ENCODE measurements around the gene C1QTNF2. TPM values are rescaled to one million over a fixed set of nuclear protein-coding genes. Genes with fewer than 3 reads are reported as not detected.
A peak's percentile ranks its signal among the peaks of the same experiment; 100 is the strongest.

Gene C1QTNF2
- total and polyA plus RNA-seq, 2 of the 13 experiments (the other 11 are each of a cell fraction or from before 2014, with no cell fraction given), result not detected

- no peak for FAIRE-seq
- POLR2A ChIA-PET, result no interaction called here
- H3K4me3 ChIP-seq (replicated peaks in 1 of 3; ENCODE audit: insufficient read depth in 1 of 3, low read depth in 2 of 3, low read length in 3 of 3), result no peak overlapping the region
- no peak for DNase-seq (ENCODE audit: low spot score)
- CTCF ChIA-PET (ENCODE audit: low intra/inter-chr PET ratio, low total read pairs), result no interaction called here
- H3K36me3 ChIP-seq (replicated peaks in 1 of 2; ENCODE audit: control insufficient read depth in 1 of 2, insufficient read depth in 2 of 2, low read length in 2 of 2), result no peaks in the 10 kb centered on the region
- ATAC-seq, result peak; percentile 56; the same call in 1 of the 3 replicates
- no peaks in the 10 kb centered on the region for H4K20me1 ChIP-seq (ENCODE audit: insufficient read depth, low read length)
- no peaks in the 10 kb centered on the region for H3K79me2 ChIP-seq (ENCODE audit: insufficient read depth, low read length)
- H3K9ac ChIP-seq (ENCODE audit: insufficient read depth, low read depth, low read length), result no peak overlapping the region
- H3K4me2 ChIP-seq (ENCODE audit: low read depth, low read length), result no peak overlapping the region
- H3K27ac ChIP-seq (ENCODE audit: extremely low read length, insufficient read depth, low read length), result no peak overlapping the region
- H3K9me3 ChIP-seq (ENCODE audit: low read length), result no peaks in the 10 kb centered on the region
- H3K4me1 ChIP-seq (ENCODE audit: insufficient read depth, low read length), result no peaks in the 10 kb centered on the region
- peaks cover 0 to 3% of the 10 kb centered on the region in 2 experiments; a peak in 3 of 5 replicates for H3K27me3 ChIP-seq (ENCODE audit: control insufficient read depth in 1 of 2, insufficient read depth in 2 of 2, low read length in 2 of 2)
- TF ChIP-seq ZNF891 (CRISPR knock-in tag; IDR thresholded peaks at IDR 0.05), result no peak
- TF ChIP-seq, protein P1, sequence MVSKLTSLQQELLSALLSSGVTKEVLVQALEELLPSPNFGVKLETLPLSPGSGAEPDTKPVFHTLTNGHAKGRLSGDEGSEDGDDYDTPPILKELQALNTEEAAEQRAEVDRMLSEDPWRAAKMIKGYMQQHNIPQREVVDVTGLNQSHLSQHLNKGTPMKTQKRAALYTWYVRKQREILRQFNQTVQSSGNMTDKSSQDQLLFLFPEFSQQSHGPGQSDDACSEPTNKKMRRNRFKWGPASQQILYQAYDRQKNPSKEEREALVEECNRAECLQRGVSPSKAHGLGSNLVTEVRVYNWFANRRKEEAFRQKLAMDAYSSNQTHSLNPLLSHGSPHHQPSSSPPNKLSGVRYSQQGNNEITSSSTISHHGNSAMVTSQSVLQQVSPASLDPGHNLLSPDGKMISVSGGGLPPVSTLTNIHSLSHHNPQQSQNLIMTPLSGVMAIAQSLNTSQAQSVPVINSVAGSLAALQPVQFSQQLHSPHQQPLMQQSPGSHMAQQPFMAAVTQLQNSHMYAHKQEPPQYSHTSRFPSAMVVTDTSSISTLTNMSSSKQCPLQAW (CRISPR knock-in tag; IDR thresholded peaks at IDR 0.05), result no peak
- TF ChIP-seq, protein P2, sequence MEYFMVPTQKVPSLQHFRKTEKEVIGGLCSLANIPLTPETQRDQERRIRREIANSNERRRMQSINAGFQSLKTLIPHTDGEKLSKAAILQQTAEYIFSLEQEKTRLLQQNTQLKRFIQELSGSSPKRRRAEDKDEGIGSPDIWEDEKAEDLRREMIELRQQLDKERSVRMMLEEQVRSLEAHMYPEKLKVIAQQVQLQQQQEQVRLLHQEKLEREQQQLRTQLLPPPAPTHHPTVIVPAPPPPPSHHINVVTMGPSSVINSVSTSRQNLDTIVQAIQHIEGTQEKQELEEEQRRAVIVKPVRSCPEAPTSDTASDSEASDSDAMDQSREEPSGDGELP (IDR thresholded peaks at IDR 0.05; ENCODE audit: borderline replicate concordance, low read depth), result no peak
- TF ChIP-seq PAX8 (CRISPR knock-in tag; IDR thresholded peaks at IDR 0.05; ENCODE audit: borderline replicate concordance), result no peak
- no peak for TF ChIP-seq ZNF367 (CRISPR knock-in tag; IDR thresholded peaks at IDR 0.05; ENCODE audit: borderline replicate concordance)
- no peak for TF ChIP-seq ZNF121 (CRISPR knock-in tag; IDR thresholded peaks at IDR 0.05)
- TF ChIP-seq ZNF546 (CRISPR knock-in tag; conservative IDR thresholded peaks at IDR 0.05), result no peak
- no peak for TF ChIP-seq FIP1L1 (IDR thresholded peaks at IDR 0.05; ENCODE audit: borderline replicate concordance, insufficient read depth, low read depth, low read length)
- 42% methylated on average over 3 of the region's 3 CpGs for WGBS (ENCODE audit: low lambda C conversion rate)
- H2AFZ ChIP-seq (ENCODE audit: low read length), result no peak overlapping the region
- intact Hi-C loops (cut with micrococcal nuclease; ENCODE audit: unreplicated experiment), result no loop called here
- BruUV-seq (replicated peaks), result no TSS peak
- in situ Hi-C loops (cut with HindIII; ENCODE audit: extremely low pct_ligation_motif_present, low pct_unique_long_range_greater_than_20kb), result no loop called here
Measured at GRCh38 chr5:160360310-160360709, 10.1 kb downstream of the C1QTNF2 start.
